Measurements from ENCODE around the gene WHRN. TPM values are rescaled to one million over a fixed set of nuclear protein-coding genes. Genes with fewer than 3 reads are reported as not detected.

The WHRN gene
- total and polyA plus RNA-seq, 2 of the 8 experiments (the other 6 are each of a cell fraction or from before 2014, with no cell fraction given): 4.4 to 7.7 TPM

DNA sequence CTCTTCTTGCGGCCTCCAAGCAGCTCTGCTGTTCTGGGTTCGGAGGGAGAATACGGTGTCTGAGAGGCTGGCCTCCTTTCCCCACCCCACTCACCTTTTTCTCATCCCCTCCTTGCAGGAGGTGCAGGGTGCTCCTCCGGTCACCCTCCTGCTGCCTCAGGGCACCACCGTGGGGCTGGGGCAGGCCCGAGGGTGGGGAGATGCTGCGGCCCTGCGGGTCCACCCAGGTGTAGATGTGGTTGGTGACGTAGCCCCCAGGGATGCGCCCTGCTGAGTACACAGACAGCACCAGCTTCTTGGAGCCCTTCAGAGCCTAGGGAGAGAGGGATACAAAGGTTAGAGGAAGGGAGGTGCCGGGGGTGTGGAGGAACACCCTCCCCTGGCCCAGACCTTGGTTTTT is 26.8 kb downstream of the WHRN start:
- no peak overlapping the region for H2AFZ ChIP-seq (ENCODE audit: low read length)
- H3K9me3 ChIP-seq (ENCODE audit: insufficient read depth in 2 of 2, low read depth in 1 of 2, low read length in 1 of 2): no peaks in the 10 kb centered on the region
- POLR2A ChIA-PET (ENCODE audit: partially characterized antibody): no interaction called here
- H3K79me2 ChIP-seq (ENCODE audit: control insufficient read depth in 1 of 2, insufficient read depth in 2 of 2, low read length in 2 of 2): no peaks in the 10 kb centered on the region
- H3K4me1 ChIP-seq (replicated peaks in 1 of 4; ENCODE audit: control insufficient read depth in 3 of 4, insufficient read depth in 4 of 4, low read length in 3 of 4): peaks cover 0 to 2% (median 0%) of the 10 kb centered on the region in 4 experiments; a peak in 2 of 7 replicates
- 97% methylated on average over 7 of the region's 11 CpGs; no CpG with 5 or more reads in 1 of the 2 experiments for WGBS, 2 experiments (ENCODE audit: extremely low coverage in 1 of 2, insufficient coverage in 1 of 2, insufficient read length in 1 of 2, insufficient replicate concordance in 2 of 2, low coverage in 1 of 2, low lambda C conversion rate in 2 of 2, missing lambda C conversion rate in 1 of 2)
- H2BK120ac ChIP-seq (replicated peaks; ENCODE audit: low read depth, low read length): no peak overlapping the region
- no peaks in the 10 kb centered on the region for H4K20me1 ChIP-seq (replicated peaks in 1 of 2; ENCODE audit: control insufficient read depth in 1 of 2, insufficient read depth in 2 of 2, low read length in 2 of 2)
- H3K9ac ChIP-seq (replicated peaks in 1 of 4; ENCODE audit: extremely low read depth in 1 of 4, low read depth in 3 of 4, low read length in 3 of 4): no peak overlapping the region
- H2BK20ac ChIP-seq (ENCODE audit: low read length): no peak overlapping the region
- H3K27ac ChIP-seq (ENCODE audit: low read depth, low read length): no peak overlapping the region
- no peak overlapping the region for H4K8ac ChIP-seq (ENCODE audit: extremely low read depth, insufficient read depth, low read length)
- no peak overlapping the region for H3K4ac ChIP-seq (replicated peaks; ENCODE audit: insufficient read length, low read depth, low read length)
- no peaks in the 10 kb centered on the region for H3K27me3 ChIP-seq (replicated peaks in 1 of 4; ENCODE audit: control insufficient read depth in 3 of 4, extremely low read depth in 1 of 4, insufficient read depth in 3 of 4, low read length in 3 of 4)
- no peak overlapping the region for H2AK5ac ChIP-seq (ENCODE audit: low read depth, low read length)
- no peak for DNase-seq (ENCODE audit: low read depth in 1 of 2, low spot score in 2 of 2)
- no peak overlapping the region for H3K14ac ChIP-seq (ENCODE audit: insufficient read length)
- H3K79me1 ChIP-seq (ENCODE audit: low read depth, low read length): peaks cover 4% of the 10 kb centered on the region; the same call in 1 of the 2 replicates
- CTCF ChIA-PET (ENCODE audit: partially characterized antibody): interaction anchor here (0.6 to 8.2 kb wide), 7 partner anchors 9 to 175 kb away, joined by 3 to 55 read pairs (median 3); no protein-coding TSS in a partner anchor
- no peak overlapping the region for H2BK12ac ChIP-seq (ENCODE audit: low read depth, low read length)
- H4K91ac ChIP-seq (replicated peaks; ENCODE audit: insufficient read length, low read length): no peak overlapping the region
- no peaks in the 10 kb centered on the region for H3K23me2 ChIP-seq (ENCODE audit: low read depth, low read length)
- FAIRE-seq: no peak
- no peak overlapping the region for H3K4me3 ChIP-seq (ENCODE audit: extremely low read depth in 1 of 4, insufficient read depth in 2 of 4, low read depth in 3 of 4, low read length in 4 of 4)
- TF ChIP-seq, protein P1, sequence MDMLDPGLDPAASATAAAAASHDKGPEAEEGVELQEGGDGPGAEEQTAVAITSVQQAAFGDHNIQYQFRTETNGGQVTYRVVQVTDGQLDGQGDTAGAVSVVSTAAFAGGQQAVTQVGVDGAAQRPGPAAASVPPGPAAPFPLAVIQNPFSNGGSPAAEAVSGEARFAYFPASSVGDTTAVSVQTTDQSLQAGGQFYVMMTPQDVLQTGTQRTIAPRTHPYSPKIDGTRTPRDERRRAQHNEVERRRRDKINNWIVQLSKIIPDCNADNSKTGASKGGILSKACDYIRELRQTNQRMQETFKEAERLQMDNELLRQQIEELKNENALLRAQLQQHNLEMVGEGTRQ (IDR thresholded peaks at IDR 0.05; ENCODE audit: low read length): no peak
- TF ChIP-seq JUN (IDR thresholded peaks at IDR 0.05; ENCODE audit: low read depth, low read length) (no peak), RFX5 (IDR thresholded peaks at IDR 0.05; ENCODE audit: borderline replicate concordance, low read depth, low read length) (no peak), SIX5 (IDR thresholded peaks at IDR 0.05; ENCODE audit: low read depth, low read length) (no peak)
- H3K4me2 ChIP-seq (ENCODE audit: insufficient read depth in 1 of 2, low read depth in 2 of 2, low read length in 2 of 2): no peak overlapping the region
- no peaks in the 10 kb centered on the region; a peak in 1 of 8 replicates for H3K36me3 ChIP-seq (ENCODE audit: control insufficient read depth in 2 of 4, insufficient read depth in 4 of 4, low read length in 3 of 4)
- H4K5ac ChIP-seq (ENCODE audit: insufficient read length, low read depth, low read length): no peak overlapping the region
- H3K23ac ChIP-seq (ENCODE audit: insufficient read length): no peak overlapping the region
- H2BK15ac ChIP-seq (ENCODE audit: low read length): no peak overlapping the region
- H2BK5ac ChIP-seq (ENCODE audit: low read depth, low read length): no peak overlapping the region
- H3K18ac ChIP-seq (ENCODE audit: extremely low read depth, low read length): no peak overlapping the region
- H3K56ac ChIP-seq (replicated peaks; ENCODE audit: insufficient read length, low read depth, low read length): no peak overlapping the region

Measured in H1 (cell line).